ENCODE results near the gene LCE1D. TPM values are rescaled to one million over a fixed set of nuclear protein-coding genes. Genes with fewer than 3 reads are reported as not detected.
A peak's percentile ranks its signal among the peaks of the same experiment; 100 is the strongest.

Gene LCE1D, protein sequence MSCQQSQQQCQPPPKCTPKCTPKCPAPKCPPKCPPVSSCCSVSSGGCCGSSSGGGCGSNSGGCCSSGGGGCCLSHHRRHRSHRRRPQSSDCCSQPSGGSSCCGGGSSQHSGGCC
- total RNA-seq (not detected), polyA plus RNA-seq (not detected), total RNA-seq (0 reads per million in 6 experiments)

DNA sequence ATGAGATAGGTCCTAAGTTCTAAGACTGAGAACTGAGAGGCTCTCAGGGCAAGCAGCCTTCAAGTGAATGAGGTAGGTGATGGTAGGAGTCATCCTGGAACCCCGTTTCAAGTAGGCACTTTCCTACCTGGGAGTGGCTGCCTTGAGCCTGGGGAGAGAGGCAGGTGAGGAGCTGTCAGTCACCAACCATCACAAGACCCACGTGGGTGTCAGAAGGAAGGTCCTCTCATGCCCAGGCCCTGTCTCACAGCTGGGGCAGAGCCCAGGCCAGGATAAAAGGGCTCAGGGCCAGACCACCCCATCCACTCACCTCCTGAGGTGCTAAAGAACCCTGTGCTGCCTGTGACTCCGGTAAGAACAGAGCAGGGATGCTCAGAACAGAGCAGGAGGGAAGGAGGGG is at the start of gene LCE1D:
LCE1D (plus strand) TSS at position 301 of the 400 bp plus-strand sequence. CDS start 1,074 bp downstream, outside the sequence.
- Mint-ChIP-seq H3K27me3 (peaks cover 3 to 27% (median 11%) of the 10 kb centered on the region in 5 donors), H3K4me3 (no peak within 1 kb of the TSS), H3K9me3 (no peaks in the 10 kb centered on the region), H3K4me1 (no peaks in the 10 kb centered on the region), H3K27ac (no peak within 1 kb of the TSS), H3K36me3 (no peaks in the 10 kb centered on the region)
- DNase-seq (no peak), ATAC-seq (no peak)
- POLR2A ChIA-PET, result no interaction called here

DNA sequence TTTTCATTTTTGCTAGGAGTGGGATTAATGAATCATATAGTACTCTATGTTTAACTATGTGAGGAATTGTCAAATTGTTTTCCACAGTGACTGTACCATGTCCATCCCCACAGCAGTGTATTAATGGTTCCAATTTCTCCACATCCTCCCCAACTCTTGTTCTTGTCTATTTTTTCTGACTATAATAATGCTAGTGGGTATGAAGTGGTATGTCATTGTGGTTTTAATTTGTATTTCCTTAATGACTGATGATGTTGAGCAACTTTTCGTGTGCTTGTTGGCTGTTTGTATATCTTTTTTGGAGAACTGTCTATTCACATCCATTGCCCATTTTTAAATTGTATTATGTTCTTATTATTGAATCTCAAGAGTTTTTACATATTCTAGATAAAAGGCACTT is 48.7 kb upstream of the LCE1D start:
- H3K4me3 Mint-ChIP-seq, result no peak overlapping the region
- no peaks in the 10 kb centered on the region for H3K36me3 Mint-ChIP-seq
- no peak for DNase-seq
- H3K27me3 Mint-ChIP-seq, result peaks cover 21 to 84% (median 41%) of the 10 kb centered on the region in 5 donors
- no peak overlapping the region for H3K27ac Mint-ChIP-seq
- H3K4me1 Mint-ChIP-seq, result no peaks in the 10 kb centered on the region
- ATAC-seq, result no peak
- POLR2A ChIA-PET, result no interaction called here
- H3K9me3 Mint-ChIP-seq, result peaks cover 0 to 3% (median 0%) of the 10 kb centered on the region in 9 donors

DNA sequence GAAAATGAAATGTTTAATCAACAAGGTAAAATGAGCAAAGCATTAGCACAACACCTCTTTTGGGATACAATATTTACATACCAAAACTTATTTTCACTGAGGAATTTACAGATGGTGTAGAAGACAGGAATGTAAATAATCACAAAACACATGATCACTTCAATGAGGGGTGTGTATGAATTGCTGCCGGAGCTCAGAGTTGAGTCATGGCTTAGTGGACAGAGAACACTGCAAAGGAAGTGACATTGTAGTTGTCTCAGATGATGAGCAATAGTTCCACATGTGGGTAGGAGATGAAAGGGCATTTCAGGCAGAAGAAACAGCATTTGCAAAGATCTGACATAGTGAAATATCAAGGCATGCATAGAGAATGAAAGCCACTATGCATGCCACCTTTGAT is 44.3 kb upstream of the LCE1D start:
- no peaks in the 10 kb centered on the region for H3K4me1 Mint-ChIP-seq
- no peak for DNase-seq
- ATAC-seq, result no peak
- H3K27ac Mint-ChIP-seq, result no peak overlapping the region
- POLR2A ChIA-PET, result no interaction called here
- no peaks in the 10 kb centered on the region for H3K36me3 Mint-ChIP-seq
- H3K4me3 Mint-ChIP-seq, result no peak overlapping the region
- peaks cover 0 to 3% (median 0%) of the 10 kb centered on the region in 9 donors for H3K9me3 Mint-ChIP-seq
- H3K27me3 Mint-ChIP-seq, result peaks cover 24 to 75% (median 43%) of the 10 kb centered on the region in 5 donors

DNA sequence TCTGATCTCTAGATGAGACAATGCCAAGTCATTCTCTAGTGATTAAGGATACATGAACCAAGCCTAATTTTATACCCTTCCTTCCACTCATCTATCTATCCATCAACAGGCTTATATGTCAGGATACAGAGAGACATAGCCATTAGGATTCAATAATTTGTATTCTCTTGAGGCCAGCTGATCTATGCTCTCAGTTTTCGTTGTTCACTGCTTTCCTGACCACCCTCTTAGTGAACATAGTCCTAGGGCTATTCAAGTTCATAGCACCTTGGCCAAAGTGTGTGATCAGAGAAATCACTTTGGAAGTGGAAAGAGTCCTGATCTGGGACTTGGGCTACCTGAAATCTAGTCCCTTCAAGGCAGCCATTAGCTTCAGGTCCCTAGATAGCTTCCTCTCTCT is 42.9 kb upstream of the LCE1D start:
- Mint-ChIP-seq H3K27me3 (peaks cover 27 to 74% (median 42%) of the 10 kb centered on the region in 5 donors), H3K36me3 (no peaks in the 10 kb centered on the region), H3K4me3 (no peak overlapping the region), H3K4me1 (no peaks in the 10 kb centered on the region), H3K9me3 (peaks cover 0 to 3% (median 0%) of the 10 kb centered on the region in 9 donors), H3K27ac (no peak overlapping the region)
- POLR2A ChIA-PET, result no interaction called here
- no peak for ATAC-seq
- DNase-seq, result no peak

DNA sequence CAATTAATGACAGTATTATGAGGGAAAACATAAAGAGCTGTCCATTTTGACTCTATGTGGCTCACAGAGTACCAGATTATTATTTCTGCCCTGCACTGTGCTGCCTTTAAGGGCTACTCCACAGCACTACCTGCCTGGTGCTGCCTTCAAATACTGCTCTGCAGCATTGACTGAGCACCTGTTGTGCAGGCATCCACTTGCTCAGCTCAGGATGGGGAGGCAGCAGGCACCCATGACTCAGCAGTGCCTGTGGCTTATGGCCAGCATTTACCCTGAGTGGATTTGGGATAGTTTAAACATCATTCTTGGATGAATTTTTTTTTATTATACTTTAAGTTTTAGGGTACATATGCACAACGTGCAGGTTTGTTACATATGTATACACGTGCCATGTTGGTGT is 39.6 kb upstream of the LCE1D start:
- no peaks in the 10 kb centered on the region for H3K36me3 Mint-ChIP-seq
- no peak overlapping the region for H3K4me3 Mint-ChIP-seq
- H3K27ac Mint-ChIP-seq, result no peak overlapping the region
- no peak for DNase-seq
- H3K4me1 Mint-ChIP-seq, result no peaks in the 10 kb centered on the region
- no peak for ATAC-seq
- POLR2A ChIA-PET, result no interaction called here
- H3K9me3 Mint-ChIP-seq, result peaks cover 0 to 4% (median 0%) of the 10 kb centered on the region in 9 donors
- H3K27me3 Mint-ChIP-seq, result peaks cover 25 to 69% (median 32%) of the 10 kb centered on the region in 5 donors

DNA sequence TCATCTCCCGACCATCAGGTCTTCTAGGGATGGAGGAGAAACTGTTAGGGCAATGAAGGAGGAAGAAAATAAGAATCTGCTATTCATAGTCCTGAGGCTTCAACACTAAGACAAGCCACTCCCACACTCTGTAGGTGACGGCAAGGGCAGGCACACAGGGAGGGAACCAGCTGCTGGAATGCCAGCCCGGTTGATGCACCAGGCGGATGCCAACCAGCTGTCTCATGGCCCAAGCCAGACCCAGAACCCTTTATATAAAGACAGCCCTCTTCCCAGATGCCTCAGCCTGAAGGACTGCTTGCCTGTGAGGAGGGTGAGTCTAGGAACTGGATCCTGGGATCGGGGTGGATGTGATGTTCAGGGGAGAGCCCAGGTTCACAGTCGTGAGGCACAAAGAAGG is 38.8 kb upstream of the LCE1D start, which contains the start of gene KPRP:
KPRP (plus strand) TSS at position 279 of the 400 bp plus-strand sequence. CDS start 1,564 bp downstream, outside the sequence.
- Mint-ChIP-seq H3K27me3 (peaks cover 29 to 69% (median 33%) of the 10 kb centered on the region in 5 donors), H3K36me3 (no peaks in the 10 kb centered on the region), H3K4me3 (no peak within 1 kb of the TSS), H3K4me1 (no peaks in the 10 kb centered on the region), H3K9me3 (peaks cover 0 to 4% (median 0%) of the 10 kb centered on the region in 9 donors), H3K27ac (no peak within 1 kb of the TSS)
- no peak for DNase-seq
- POLR2A ChIA-PET, result no interaction called here
- ATAC-seq, result no peak

DNA sequence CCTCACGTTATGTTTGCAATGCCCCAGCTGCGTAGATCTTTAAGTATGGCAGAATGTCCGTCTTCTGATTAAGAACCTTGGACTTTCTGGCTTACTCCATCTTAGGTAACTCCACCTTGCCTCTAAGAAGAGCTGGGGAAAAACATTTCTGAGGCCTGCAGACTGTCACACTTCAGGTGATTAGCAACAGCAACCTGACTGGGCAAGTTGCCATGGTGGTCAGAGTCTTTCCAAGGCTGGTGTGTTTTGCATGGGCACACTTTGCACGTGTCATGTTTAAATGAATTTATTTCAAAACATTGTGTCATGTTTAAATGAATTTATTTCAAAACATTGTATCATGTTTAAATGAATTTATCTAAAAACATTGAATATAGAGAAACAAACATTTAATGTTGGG is 37.9 kb upstream of the LCE1D start:
- H3K4me1 Mint-ChIP-seq, result no peaks in the 10 kb centered on the region
- peaks cover 29 to 67% (median 35%) of the 10 kb centered on the region in 5 donors for H3K27me3 Mint-ChIP-seq
- H3K27ac Mint-ChIP-seq, result no peak overlapping the region
- peaks cover 0 to 4% (median 0%) of the 10 kb centered on the region in 9 donors for H3K9me3 Mint-ChIP-seq
- no peak for DNase-seq
- H3K36me3 Mint-ChIP-seq, result no peaks in the 10 kb centered on the region
- POLR2A ChIA-PET, result no interaction called here
- H3K4me3 Mint-ChIP-seq, result no peak overlapping the region
- ATAC-seq, result no peak

DNA sequence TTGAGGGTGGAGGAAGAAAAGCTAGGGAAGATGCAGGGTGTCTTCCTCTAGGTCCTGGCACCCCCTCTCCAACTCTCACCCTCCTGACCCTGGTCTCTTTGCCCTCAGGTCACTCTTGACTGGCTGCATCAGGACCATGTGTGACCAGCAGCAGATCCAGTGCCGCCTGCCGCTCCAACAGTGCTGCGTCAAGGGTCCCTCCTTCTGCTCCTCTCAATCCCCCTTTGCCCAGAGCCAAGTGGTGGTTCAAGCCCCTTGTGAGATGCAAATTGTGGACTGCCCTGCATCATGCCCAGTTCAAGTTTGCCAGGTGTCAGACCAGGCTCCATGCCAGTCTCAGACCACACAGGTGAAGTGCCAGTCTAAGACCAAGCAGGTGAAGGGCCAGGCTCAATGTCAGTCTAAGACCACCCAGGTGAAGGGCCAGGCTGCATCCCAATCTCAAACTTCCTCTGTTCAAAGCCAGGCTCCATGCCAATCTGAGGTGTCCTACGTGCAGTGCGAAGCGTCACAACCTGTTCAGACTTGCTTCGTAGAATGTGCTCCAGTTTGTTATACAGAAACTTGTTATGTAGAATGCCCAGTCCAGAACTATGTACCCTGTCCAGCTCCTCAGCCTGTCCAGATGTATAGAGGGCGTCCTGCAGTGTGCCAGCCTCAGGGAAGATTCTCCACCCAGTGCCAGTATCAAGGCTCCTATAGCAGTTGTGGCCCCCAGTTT is 36.9 kb upstream of the LCE1D start:
- Mint-ChIP-seq H3K27ac (no peak overlapping the region), H3K36me3 (no peaks in the 10 kb centered on the region), H3K27me3 (peaks cover 25 to 72% (median 41%) of the 10 kb centered on the region in 5 donors), H3K4me3 (no peak overlapping the region), H3K9me3 (peaks cover 0 to 4% (median 0%) of the 10 kb centered on the region in 9 donors), H3K4me1 (no peaks in the 10 kb centered on the region)
- POLR2A ChIA-PET, result no interaction called here
- no peak for DNase-seq
- no peak for ATAC-seq

DNA sequence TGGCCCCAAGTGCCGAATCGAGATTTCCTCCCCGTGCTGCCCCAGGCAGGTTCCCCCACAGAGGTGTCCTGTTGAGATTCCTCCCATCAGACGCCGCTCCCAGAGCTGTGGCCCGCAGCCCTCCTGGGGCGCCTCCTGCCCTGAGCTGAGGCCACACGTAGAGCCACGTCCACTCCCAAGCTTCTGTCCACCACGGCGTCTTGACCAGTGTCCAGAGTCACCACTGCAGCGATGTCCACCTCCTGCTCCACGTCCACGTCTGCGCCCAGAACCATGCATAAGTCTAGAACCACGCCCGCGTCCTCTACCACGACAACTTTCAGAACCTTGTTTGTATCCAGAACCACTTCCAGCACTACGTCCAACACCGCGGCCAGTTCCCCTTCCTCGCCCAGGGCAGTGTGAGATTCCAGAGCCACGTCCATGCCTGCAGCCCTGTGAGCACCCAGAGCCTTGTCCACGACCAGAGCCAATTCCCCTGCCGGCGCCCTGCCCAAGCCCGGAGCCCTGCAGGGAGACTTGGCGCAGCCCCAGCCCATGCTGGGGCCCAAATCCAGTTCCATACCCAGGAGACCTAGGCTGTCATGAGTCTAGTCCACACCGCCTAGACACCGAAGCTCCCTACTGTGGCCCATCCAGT is 35.9 kb upstream of the LCE1D start:
- POLR2A ChIA-PET, result no interaction called here
- no peak for DNase-seq
- Mint-ChIP-seq H3K27ac (peak overlapping the region in 1 of 10 donors; percentile 41), H3K27me3 (peaks cover 22 to 72% (median 40%) of the 10 kb centered on the region in 5 donors), H3K36me3 (no peaks in the 10 kb centered on the region), H3K9me3 (peaks cover 0 to 4% (median 0%) of the 10 kb centered on the region in 9 donors), H3K4me1 (peaks cover 0 to 2% (median 0%) of the 10 kb centered on the region in 4 donors), H3K4me3 (no peak overlapping the region)
- ATAC-seq, result no peak

DNA sequence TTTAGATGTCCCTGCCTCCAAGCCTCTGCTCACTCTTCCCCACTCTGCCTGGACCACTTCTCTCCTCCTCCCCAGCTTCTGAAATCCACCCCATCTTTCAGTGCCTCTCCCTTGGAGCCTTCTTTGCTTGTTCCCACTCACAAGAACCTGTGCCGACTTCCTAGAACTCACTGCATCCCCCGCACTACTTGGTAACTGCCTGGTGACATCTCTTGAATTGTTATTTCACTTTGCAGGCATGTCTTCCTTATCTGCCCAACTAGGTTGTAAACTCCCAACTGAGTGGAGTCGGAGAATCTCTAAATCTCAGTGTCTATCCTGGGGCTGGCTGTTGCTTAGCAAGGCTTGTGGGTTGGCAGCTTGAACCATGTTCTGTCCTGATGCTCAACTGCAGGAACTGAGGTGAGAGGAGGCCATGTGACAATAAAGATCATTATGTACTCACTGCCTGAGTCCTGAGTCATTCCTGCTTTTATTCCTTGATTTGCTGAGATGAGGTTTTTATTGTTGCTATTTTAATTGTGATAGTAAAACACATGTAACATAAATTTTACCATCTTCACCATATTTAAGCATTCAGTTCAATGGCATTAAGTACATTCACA is 34.8 kb upstream of the LCE1D start:
- ATAC-seq (no peak), DNase-seq (no peak)
- POLR2A ChIA-PET, result no interaction called here
- Mint-ChIP-seq H3K36me3 (no peaks in the 10 kb centered on the region), H3K4me1 (peaks cover 0 to 2% (median 0%) of the 10 kb centered on the region in 4 donors), H3K4me3 (no peak overlapping the region), H3K27ac (peak overlapping the region in 1 of 10 donors; percentile 6), H3K27me3 (peaks cover 17 to 69% (median 37%) of the 10 kb centered on the region in 5 donors), H3K9me3 (peaks cover 0 to 4% (median 0%) of the 10 kb centered on the region in 9 donors)

DNA sequence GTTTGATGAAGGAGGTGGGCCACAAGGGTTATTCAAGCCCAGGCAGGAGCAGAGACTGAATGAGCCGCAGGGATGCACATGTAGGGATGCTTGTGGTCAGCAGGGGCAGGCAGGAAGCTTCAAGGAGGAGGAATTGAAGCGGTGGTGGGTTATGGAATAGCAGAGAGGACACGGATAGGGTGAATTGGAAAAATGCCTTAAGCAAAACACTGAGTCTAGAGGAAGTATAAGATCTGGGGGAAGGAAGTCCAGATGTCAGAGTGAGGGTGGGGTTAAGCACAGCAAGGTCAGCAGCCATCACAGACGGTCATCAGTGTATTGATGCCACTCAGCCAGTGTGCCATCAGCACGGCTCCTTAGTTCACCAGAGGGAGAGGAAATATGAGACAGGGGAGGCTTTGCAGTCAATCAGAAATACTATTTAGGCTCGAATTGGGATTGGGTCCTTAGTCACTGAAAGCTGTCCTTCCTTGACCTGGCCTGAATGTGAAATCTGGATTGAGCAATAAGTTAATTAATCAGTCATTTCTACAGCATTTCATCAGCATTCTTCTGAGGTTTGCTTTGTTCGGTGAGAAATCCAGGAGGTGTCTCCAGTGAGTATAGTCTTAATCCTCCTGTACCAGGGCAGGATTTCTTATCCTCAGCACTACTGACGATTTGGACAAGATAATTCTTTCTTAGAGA is 27.5 kb upstream of the LCE1D start:
- Mint-ChIP-seq H3K4me1 (peaks cover 0 to 2% (median 0%) of the 10 kb centered on the region in 4 donors), H3K27me3 (peaks cover 0 to 34% (median 18%) of the 10 kb centered on the region in 5 donors), H3K27ac (no peak overlapping the region), H3K36me3 (no peaks in the 10 kb centered on the region), H3K4me3 (no peak overlapping the region), H3K9me3 (peaks cover 0 to 4% (median under 1%) of the 10 kb centered on the region in 9 donors)
- DNase-seq (no peak), ATAC-seq (no peak)
- POLR2A ChIA-PET, result no interaction called here

DNA sequence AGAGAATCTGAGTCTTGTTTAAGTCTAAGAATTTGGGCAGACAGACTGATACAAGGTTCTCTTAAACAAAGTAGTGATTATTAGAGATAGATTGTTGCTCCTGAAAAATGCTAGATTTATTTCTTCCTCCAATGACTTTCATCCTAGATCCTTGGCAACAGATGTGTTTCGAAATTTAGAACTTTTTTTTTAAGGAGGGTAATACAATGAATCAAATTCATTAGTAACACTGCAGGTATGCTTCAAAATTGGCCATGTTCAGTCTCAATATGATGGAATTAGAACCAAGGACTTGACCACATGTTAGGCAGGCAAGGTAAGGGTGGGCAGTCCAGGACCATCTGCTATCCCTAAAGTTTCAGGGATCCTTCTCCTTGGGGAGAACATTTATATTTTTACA is 26.1 kb upstream of the LCE1D start:
- ATAC-seq (no peak), DNase-seq (no peak)
- peaks cover 0 to 5% (median 2%) of the 10 kb centered on the region in 3 donors for H3K36me3 Mint-ChIP-seq
- H3K4me1 Mint-ChIP-seq, result peaks cover 0 to under 1% (median 0%) of the 10 kb centered on the region in 4 donors
- H3K27ac Mint-ChIP-seq, result no peak overlapping the region
- peaks cover 7 to 38% (median 21%) of the 10 kb centered on the region in 5 donors for H3K27me3 Mint-ChIP-seq
- peaks cover 0 to 10% (median 2%) of the 10 kb centered on the region in 9 donors for H3K9me3 Mint-ChIP-seq
- H3K4me3 Mint-ChIP-seq, result no peak overlapping the region
- POLR2A ChIA-PET, result no interaction called here
